Astrocyte of the spinal cord (primary cell): ENCODE results near the gene IRS2.

Experiments
- DNase-seq: peaks from one replicate; pipeline ENCODE4 v3.0.0; 2011; ENCODE audit warnings: low read depth, low spot score
- H3K4me3 ChIP-seq: 2 replicates; pipeline ENCODE4 v1.5.1; 2011; ENCODE audit warnings: low read depth, mild to moderate bottlenecking, low read length, moderate library complexity
- CTCF ChIP-seq: IDR thresholded peaks from 2 replicates; pipeline ENCODE4 v1.5.1; 2012; ENCODE audit warnings: low read depth, mild to moderate bottlenecking, low read length, inconsistent platforms
- in situ Hi-C: cut with HindIII; loops from 2 replicates; pipeline ENCODE4 v1.10.0; 2017; ENCODE audit warnings: low sequenced_read_pairs

The IRS2 gene

GRCh38 chr13:109717686-109718085 lies 68.7 kb downstream of the IRS2 start:
- in situ Hi-C loops: no loop called here
- no peak overlapping the region for H3K4me3 ChIP-seq
- no peak for DNase-seq
- TF ChIP-seq CTCF: no peak

GRCh38 chr13:109715902-109716301 lies 70.5 kb downstream of the IRS2 start:
- no peak overlapping the region for H3K4me3 ChIP-seq
- peak; percentile 22 for DNase-seq
- in situ Hi-C loops: no loop called here
- TF ChIP-seq CTCF: no peak

GRCh38 chr13:109713681-109714080 lies 72.7 kb downstream of the IRS2 start:
- DNase-seq: no peak
- in situ Hi-C loops: no loop called here
- TF ChIP-seq CTCF: no peak
- H3K4me3 ChIP-seq: no peak overlapping the region

GRCh38 chr13:109712124-109712722 lies 74.2 kb downstream of the IRS2 start:
- DNase-seq: no peak
- TF ChIP-seq CTCF: no peak
- in situ Hi-C loops: no loop called here
- no peak overlapping the region for H3K4me3 ChIP-seq

GRCh38 chr13:109707742-109708617 lies 78.4 kb downstream of the IRS2 start:
- no peak for DNase-seq
- no peak overlapping the region for H3K4me3 ChIP-seq
- TF ChIP-seq CTCF: no peak
- in situ Hi-C loops: no loop called here

GRCh38 chr13:109707044-109707741 lies 79.2 kb downstream of the IRS2 start:
- DNase-seq: no peak
- in situ Hi-C loops: no loop called here
- no peak overlapping the region for H3K4me3 ChIP-seq
- no peak for TF ChIP-seq CTCF
